Measurements from ENCODE around the gene CAPN3. TPM values are rescaled to one million over a fixed set of nuclear protein-coding genes. Genes with fewer than 3 reads are reported as not detected.
A peak's percentile ranks its signal among the peaks of the same experiment; 100 is the strongest.

The CAPN3 gene
- total and polyA plus RNA-seq, 12 donors, result 3.3 to 72.9 (median 8.5) TPM

- Histone ChIP-seq H3K4me3 (no peak overlapping the region), H3K4me1 (replicated peaks in 1 of 2) (peaks cover 0 to 4% of the 10 kb centered on the region in 2 donors), H3K36me3 (replicated peaks in 1 of 2) (peaks cover 0 to 58% of the 10 kb centered on the region in 2 donors), H3K9me3 (replicated peaks in 1 of 3) (no peaks in the 10 kb centered on the region), H3K27ac (no peak overlapping the region), H3K27me3 (no peaks in the 10 kb centered on the region)
- intact Hi-C loops (cut with DNase I), result no loop called here
- 96 to 98% (median 98%) methylated on average over 13 of the region's 13 CpGs for WGBS, 4 donors
- no peak for TF ChIP-seq POLR2A (IDR thresholded peaks at IDR 0.05)
- no peak for TF ChIP-seq CTCF (IDR thresholded peaks at IDR 0.05)
- DNase-seq, result no peak
These were observed 90.6 kb downstream of the CAPN3 start for GRCh38 chr15:42449770-42450424.

- no peaks in the 10 kb centered on the region for H3K27me3 ChIP-seq
- TF ChIP-seq CTCF (IDR thresholded peaks at IDR 0.05) (no peak), POLR2A (IDR thresholded peaks at IDR 0.05) (no peak)
- H3K9me3 ChIP-seq (replicated peaks in 1 of 3), result no peaks in the 10 kb centered on the region
- H3K4me3 ChIP-seq, result no peak overlapping the region
- no peak for DNase-seq
- no peak overlapping the region for H3K27ac ChIP-seq
- peaks cover 0 to 9% of the 10 kb centered on the region in 2 donors for H3K4me1 ChIP-seq (replicated peaks in 1 of 2)
- intact Hi-C loops (cut with DNase I), result no loop called here
- peaks cover 0 to 57% of the 10 kb centered on the region in 2 donors for H3K36me3 ChIP-seq (replicated peaks in 1 of 2)
- WGBS, 4 donors, result 98 to 99% (median 99%) methylated on average over 4 of the region's 4 CpGs
These were observed 91.1 kb downstream of the CAPN3 start for GRCh38 chr15:42450425-42450790.

DNA sequence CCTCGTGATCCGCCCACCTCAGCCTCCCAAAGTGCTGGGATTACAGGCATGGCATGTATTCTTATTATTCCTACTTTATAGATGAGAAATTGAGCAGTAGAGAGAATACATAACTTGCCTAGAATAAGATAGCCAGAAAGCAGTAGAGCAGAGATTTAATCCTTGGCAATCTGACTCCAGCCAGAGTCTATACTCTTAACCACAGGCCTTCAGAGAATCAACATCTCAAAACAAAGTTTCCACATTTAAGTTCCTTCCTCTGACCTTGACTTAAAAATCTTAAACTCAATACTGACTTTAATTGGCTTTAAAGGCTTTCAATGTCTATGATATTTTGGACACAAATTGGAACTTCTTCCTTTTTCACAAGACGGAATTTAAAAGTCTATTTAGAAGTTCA lies 94.5 kb downstream of the CAPN3 start:
- no peaks in the 10 kb centered on the region for H3K27me3 ChIP-seq
- H3K4me1 ChIP-seq (replicated peaks in 1 of 2), result peaks cover 10 to 43% of the 10 kb centered on the region in 2 donors
- H3K9me3 ChIP-seq (replicated peaks in 1 of 3), result no peaks in the 10 kb centered on the region
- intact Hi-C loops (cut with DNase I), result no loop called here
- no peak overlapping the region for H3K27ac ChIP-seq
- TF ChIP-seq POLR2A (IDR thresholded peaks at IDR 0.05), result no peak
- TF ChIP-seq CTCF (IDR thresholded peaks at IDR 0.05), result no peak
- H3K36me3 ChIP-seq (replicated peaks in 1 of 2), result peaks cover 0 to 32% of the 10 kb centered on the region in 2 donors
- 92 to 99% (median 93%) methylated on average over 3 of the region's 3 CpGs for WGBS, 4 donors
- no peak overlapping the region for H3K4me3 ChIP-seq
- no peak for DNase-seq

DNA sequence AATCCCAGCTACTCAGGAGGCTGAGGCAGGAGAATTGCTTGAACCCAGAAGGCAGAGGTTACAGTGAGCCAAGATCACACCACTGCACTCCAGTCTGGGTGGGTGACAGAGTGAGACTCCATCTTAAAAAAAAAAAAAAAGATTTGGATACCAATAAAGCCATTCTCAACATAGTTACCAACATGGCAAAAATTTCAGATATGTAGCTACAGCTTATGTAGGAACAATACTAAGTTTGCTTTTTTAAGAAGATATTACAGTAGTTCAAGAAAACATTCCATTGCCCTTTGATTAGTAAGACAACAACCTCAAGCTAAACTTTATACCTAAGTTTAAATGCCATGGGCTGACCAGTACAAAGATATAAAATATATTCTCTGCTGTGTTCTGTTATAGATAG lies 97.2 kb downstream of the CAPN3 start:
- intact Hi-C loops (cut with DNase I), result no loop called here
- Histone ChIP-seq H3K36me3 (replicated peaks in 1 of 2) (peaks cover 0 to 9% of the 10 kb centered on the region in 2 donors), H3K4me1 (replicated peaks in 1 of 2) (peaks cover 10 to 44% of the 10 kb centered on the region in 2 donors), H3K27me3 (no peaks in the 10 kb centered on the region), H3K9me3 (replicated peaks in 1 of 3) (no peaks in the 10 kb centered on the region), H3K27ac (peak overlapping the region in 3 of 5 donors; percentile 71 to 92 (median 83)), H3K4me3 (peak overlapping the region in 1 of 4 donors; percentile 40)
- DNase-seq, result no peak
- no peak for TF ChIP-seq POLR2A (IDR thresholded peaks at IDR 0.05)
- TF ChIP-seq CTCF (IDR thresholded peaks at IDR 0.05), result no peak
